ENCODE results near the gene MTHFSD. TPM values are rescaled to one million over a fixed set of nuclear protein-coding genes. Genes with fewer than 3 reads are reported as not detected.

Gene MTHFSD
- total and polyA plus RNA-seq, 10 of the 15 experiments (the other 5 are each of a cell fraction or from before 2014, with no cell fraction given), result 2.2 to 24.5 (median 18.1) TPM

DNA sequence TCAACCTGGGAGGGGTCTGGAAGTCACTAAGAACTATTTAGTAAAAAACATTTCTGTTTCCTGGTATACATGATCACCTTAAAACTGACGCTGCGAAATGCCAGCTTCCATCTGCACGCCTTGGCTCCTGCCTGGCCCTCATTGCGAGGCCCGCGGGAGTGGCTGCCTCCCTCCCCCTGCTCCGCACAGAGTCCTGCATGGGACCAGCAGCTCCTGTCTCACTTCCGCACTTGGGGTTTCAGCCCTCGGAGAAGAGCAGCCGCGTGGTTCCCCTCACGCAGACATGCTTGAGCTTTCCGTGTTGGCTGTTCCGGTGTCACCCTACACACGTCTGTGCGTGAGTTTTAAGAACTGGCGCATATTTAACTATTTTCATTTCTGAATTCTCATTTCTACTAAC lies 18.4 kb downstream of the MTHFSD start:
- DNase-seq (ENCODE audit: low read depth, low spot score) (no peak), FAIRE-seq (no peak), ATAC-seq (no peak)
- Histone ChIP-seq H4K20me1 (ENCODE audit: control insufficient read depth, insufficient read depth) (no peaks in the 10 kb centered on the region; the same call in 1 of the 2 replicates), H3K9me3 (replicated peaks; ENCODE audit: control insufficient read depth, insufficient read depth, low read length) (no peaks in the 10 kb centered on the region), H3K9ac (ENCODE audit: control insufficient read depth, insufficient read depth, low read length) (no peak overlapping the region), H3K4me1 (ENCODE audit: control insufficient read depth, insufficient read depth, low read length) (no peaks in the 10 kb centered on the region), H3K79me2 (ENCODE audit: control insufficient read depth, insufficient read depth, low read length) (no peaks in the 10 kb centered on the region), H3K27ac (ENCODE audit: control insufficient read depth, insufficient read depth) (no peak overlapping the region), H3K27me3 (replicated peaks in 1 of 2; ENCODE audit: control insufficient read depth in 2 of 2, insufficient read depth in 2 of 2, low read length in 1 of 2) (no peaks in the 10 kb centered on the region), H3K4me3 (no peak overlapping the region), H3K36me3 (ENCODE audit: control insufficient read depth in 2 of 2, insufficient read depth in 2 of 2, low read length in 1 of 2) (peaks cover 3 to 15% of the 10 kb centered on the region in 2 experiments), H2AFZ (ENCODE audit: control insufficient read depth, low read depth, low read length) (no peak overlapping the region), H3K4me2 (ENCODE audit: control insufficient read depth, insufficient read depth) (no peak overlapping the region)
- ChIA-PET CTCF (no interaction called here), RAD21 (ENCODE audit: unreplicated experiment) (no interaction called here), POLR2A (interaction anchor here (0.6 kb wide), 1 partner anchor 33 kb away, joined by 6 read pairs; no protein-coding TSS in a partner anchor), SMC1A (ENCODE audit: uncharacterized antibody, unreplicated experiment) (no interaction called here)
- no TSS peak for BruUV-seq (replicated peaks)
- no peak for TF ChIP-seq STAT3 (IDR thresholded peaks at IDR 0.05; ENCODE audit: low read depth, low read length)
- no peak for TF ChIP-seq POLR2AphosphoS5 (IDR thresholded peaks at IDR 0.05; ENCODE audit: low read length)
- no peak for TF ChIP-seq ESRRA (IDR thresholded peaks at IDR 0.05; ENCODE audit: low read length)
- WGBS (ENCODE audit: insufficient coverage, insufficient replicate concordance, low lambda C conversion rate, missing lambda C conversion rate), result 98% methylated on average over 17 of the region's 17 CpGs
- intact Hi-C loops (cut with micrococcal nuclease; ENCODE audit: unreplicated experiment), result no loop called here
- in situ Hi-C loops (cut with MboI), result no loop called here

GRCh38 chr16:86534779-86535615 lies 20.0 kb downstream of the MTHFSD start:
- Histone ChIP-seq H3K9me3 (replicated peaks; ENCODE audit: control insufficient read depth, insufficient read depth, low read length) (no peaks in the 10 kb centered on the region), H3K9ac (ENCODE audit: control insufficient read depth, insufficient read depth, low read length) (no peak overlapping the region), H3K4me2 (ENCODE audit: control insufficient read depth, insufficient read depth) (no peak overlapping the region), H3K27ac (ENCODE audit: control insufficient read depth, insufficient read depth) (no peak overlapping the region), H4K20me1 (ENCODE audit: control insufficient read depth, insufficient read depth) (no peaks in the 10 kb centered on the region; the same call in 1 of the 2 replicates), H3K4me3 (no peak overlapping the region), H2AFZ (ENCODE audit: control insufficient read depth, low read depth, low read length) (no peak overlapping the region), H3K36me3 (ENCODE audit: control insufficient read depth in 2 of 2, insufficient read depth in 2 of 2, low read length in 1 of 2) (peaks cover 1 to 9% of the 10 kb centered on the region in 2 experiments), H3K27me3 (replicated peaks in 1 of 2; ENCODE audit: control insufficient read depth in 2 of 2, insufficient read depth in 2 of 2, low read length in 1 of 2) (no peaks in the 10 kb centered on the region), H3K4me1 (ENCODE audit: control insufficient read depth, insufficient read depth, low read length) (no peaks in the 10 kb centered on the region), H3K79me2 (ENCODE audit: control insufficient read depth, insufficient read depth, low read length) (no peaks in the 10 kb centered on the region)
- WGBS (ENCODE audit: insufficient coverage, insufficient replicate concordance, low lambda C conversion rate, missing lambda C conversion rate), result 92% methylated on average over 18 of the region's 18 CpGs
- ChIA-PET RAD21 (ENCODE audit: unreplicated experiment) (interaction anchor here (0.7 kb wide), 1 partner anchor 298 kb away, joined by 3 read pairs; no protein-coding TSS in a partner anchor), SMC1A (ENCODE audit: uncharacterized antibody, unreplicated experiment) (interaction anchor here (0.6 kb wide), 1 partner anchor 673 kb away, joined by 3 read pairs; no protein-coding TSS in a partner anchor), POLR2A (no interaction called here), CTCF (interaction anchor here (0.7 kb wide), 1 partner anchor 22 kb away, joined by 4 read pairs; no protein-coding TSS in a partner anchor)
- no TSS peak for BruUV-seq (replicated peaks)
- no peak for ATAC-seq
- FAIRE-seq, result no peak
- no peak for DNase-seq (ENCODE audit: low read depth, low spot score)
- intact Hi-C loops (cut with micrococcal nuclease; ENCODE audit: unreplicated experiment), result no loop called here
- in situ Hi-C loops (cut with MboI), result no loop called here
- no peak for TF ChIP-seq DPF2 (IDR thresholded peaks at IDR 0.05)
- no peak for TF ChIP-seq USF1 (IDR thresholded peaks at IDR 0.05; ENCODE audit: borderline replicate concordance, extremely low read length, insufficient read depth, low read depth, low read length)
- TF ChIP-seq NFYB (IDR thresholded peaks at IDR 0.05; ENCODE audit: insufficient read depth, low read depth, low read length), result no peak
- TF ChIP-seq BMI1 (IDR thresholded peaks at IDR 0.05; ENCODE audit: borderline replicate concordance), result no peak
- no peak for TF ChIP-seq TCF12 (IDR thresholded peaks at IDR 0.05; ENCODE audit: low read depth, low read length)
- TF ChIP-seq SUZ12 (IDR thresholded peaks at IDR 0.05; ENCODE audit: unreplicated experiment), result no peak
- TF ChIP-seq, protein P1, sequence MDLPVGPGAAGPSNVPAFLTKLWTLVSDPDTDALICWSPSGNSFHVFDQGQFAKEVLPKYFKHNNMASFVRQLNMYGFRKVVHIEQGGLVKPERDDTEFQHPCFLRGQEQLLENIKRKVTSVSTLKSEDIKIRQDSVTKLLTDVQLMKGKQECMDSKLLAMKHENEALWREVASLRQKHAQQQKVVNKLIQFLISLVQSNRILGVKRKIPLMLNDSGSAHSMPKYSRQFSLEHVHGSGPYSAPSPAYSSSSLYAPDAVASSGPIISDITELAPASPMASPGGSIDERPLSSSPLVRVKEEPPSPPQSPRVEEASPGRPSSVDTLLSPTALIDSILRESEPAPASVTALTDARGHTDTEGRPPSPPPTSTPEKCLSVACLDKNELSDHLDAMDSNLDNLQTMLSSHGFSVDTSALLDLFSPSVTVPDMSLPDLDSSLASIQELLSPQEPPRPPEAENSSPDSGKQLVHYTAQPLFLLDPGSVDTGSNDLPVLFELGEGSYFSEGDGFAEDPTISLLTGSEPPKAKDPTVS (IDR thresholded peaks at IDR 0.05; ENCODE audit: low read depth, low read length), result no peak
- TF ChIP-seq BACH1 (IDR thresholded peaks at IDR 0.05; ENCODE audit: borderline replicate concordance), result no peak
- no peak for TF ChIP-seq ZNF274 (IDR thresholded peaks at IDR 0.05; ENCODE audit: insufficient read depth, insufficient read length)
- TF ChIP-seq EED (IDR thresholded peaks at IDR 0.05; ENCODE audit: low read depth), result no peak
- TF ChIP-seq HDAC6 (IDR thresholded peaks at IDR 0.05; ENCODE audit: unreplicated experiment), result no peak
- TF ChIP-seq ESRRA (IDR thresholded peaks at IDR 0.05; ENCODE audit: low read length), result no peak
- no peak for TF ChIP-seq STAT1 (conservative IDR thresholded peaks at IDR 0.05)
- no peak for TF ChIP-seq TBL1XR1 (IDR thresholded peaks at IDR 0.05; ENCODE audit: low read depth, low read length)

All from GM12878 (cell line).